NCI-H1105 treated with DMSO at 0.1 percent for 48 hours (cell line): Measurements from ENCODE around the gene OPA3.
"Not testable (repeated sequence)": the region's sequence is repeated elsewhere in the genome, so short reads cannot be mapped to it uniquely, and the experiment has no call there.

ENCODE experiments used
- DNase-seq: peaks from one replicate; lab custom pipeline; 2025; lab: John Stamatoyannopoulos, UW

The OPA3 gene

GRCh38 chr19:45584332-45585157 lies at the start of gene OPA3:
TSS of gene OPA3 (minus strand) at chr19:45584802. CDS start at chr19:45584764, 38 bp downstream.
- DNase-seq, result peak; percentile 99

DNA sequence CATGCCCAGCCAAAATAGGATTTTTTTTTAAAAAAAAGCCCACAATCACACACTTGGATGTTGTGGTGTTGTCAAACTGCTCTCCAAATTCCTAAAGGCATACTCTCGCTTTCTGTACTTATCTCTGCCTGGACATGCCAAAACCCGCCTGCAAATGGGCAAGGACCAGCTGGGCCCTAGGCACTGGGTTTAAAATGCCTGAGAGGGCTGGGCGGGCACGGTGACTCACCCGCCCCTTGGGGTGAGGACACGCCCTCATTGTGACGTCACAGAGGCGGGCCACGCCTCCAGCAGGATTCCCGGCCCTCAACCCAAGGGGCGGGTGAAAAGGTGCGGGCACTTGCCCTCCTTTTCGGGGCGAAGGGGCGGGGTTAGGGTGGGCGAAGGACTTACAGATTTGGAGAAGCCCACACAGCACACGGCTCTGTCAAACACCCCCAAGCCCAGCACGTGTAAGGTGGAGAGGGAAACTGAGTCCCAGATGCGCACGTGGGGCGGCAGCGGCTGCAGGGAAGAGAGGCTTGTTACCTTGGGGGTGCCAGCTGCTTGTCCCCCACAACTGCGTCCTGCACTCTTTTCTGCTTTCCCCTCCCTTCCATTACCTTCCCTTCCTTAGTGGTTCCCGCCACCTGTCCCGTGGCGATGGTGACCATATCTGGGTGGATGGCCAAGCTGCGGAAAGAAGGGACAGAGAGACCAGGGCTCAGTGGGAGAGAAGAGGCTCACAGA lies 48.0 kb upstream of the OPA3 start:
- peak; percentile 87 for DNase-seq

DNA sequence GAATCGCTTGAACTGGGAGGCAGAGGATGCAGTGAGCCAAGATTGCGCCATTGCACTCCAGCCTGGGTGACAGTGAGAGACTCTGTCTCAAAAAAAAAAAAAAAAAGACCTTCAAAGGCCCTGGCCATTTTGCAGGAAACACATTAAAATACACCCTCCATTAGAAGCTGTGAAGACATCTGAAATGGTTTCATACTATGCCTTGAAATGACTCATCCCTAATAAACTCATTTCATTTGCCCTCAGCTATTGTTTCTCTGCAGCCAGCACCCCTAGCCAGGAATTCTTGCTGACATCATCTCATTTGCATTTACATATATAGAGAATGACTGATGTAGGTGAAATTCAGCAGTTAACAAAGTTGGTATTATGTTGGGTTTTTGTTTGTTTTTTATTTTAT lies 45.9 kb upstream of the OPA3 start:
- DNase-seq, result no peak

DNA sequence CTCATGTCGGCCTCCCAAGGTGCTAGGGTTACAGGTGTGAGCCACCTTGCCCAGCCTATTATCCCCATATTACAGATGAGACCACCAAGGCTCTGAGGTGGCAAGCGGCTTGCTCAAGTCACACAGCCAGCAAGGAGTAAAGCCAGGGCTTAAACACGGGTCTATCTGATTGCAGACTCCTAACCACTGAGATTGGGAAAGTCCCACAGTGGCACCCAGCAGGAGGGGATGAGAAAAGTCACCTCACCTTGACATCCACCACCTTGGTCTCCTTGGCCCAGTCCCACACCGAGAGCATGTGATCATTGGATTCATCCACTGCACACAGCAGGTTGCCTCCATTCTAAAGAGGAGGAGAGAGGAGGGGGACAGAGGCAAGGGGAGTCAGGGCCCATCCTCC lies 45.1 kb upstream of the OPA3 start:
- no peak for DNase-seq

DNA sequence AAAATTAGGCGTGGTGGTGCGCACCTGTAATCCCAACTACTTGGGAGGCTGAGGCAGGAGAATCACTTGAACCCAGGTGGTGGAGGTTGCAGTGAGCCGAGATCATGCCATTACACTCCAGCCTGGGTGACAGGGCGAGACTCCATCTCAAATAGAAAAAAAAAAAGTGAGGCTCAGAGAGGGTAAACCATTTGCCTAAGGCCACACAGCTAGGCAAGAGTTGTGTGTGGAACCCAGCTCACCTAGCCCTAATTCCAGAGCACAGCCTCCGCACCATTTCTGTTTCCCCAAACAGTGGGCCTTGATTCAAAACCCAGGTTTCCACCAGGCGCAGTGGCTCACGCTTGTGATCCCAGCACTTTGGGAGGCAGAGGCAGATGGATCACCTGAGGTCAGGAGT lies 43.6 kb upstream of the OPA3 start:
- not testable (repeated sequence) for DNase-seq

DNA sequence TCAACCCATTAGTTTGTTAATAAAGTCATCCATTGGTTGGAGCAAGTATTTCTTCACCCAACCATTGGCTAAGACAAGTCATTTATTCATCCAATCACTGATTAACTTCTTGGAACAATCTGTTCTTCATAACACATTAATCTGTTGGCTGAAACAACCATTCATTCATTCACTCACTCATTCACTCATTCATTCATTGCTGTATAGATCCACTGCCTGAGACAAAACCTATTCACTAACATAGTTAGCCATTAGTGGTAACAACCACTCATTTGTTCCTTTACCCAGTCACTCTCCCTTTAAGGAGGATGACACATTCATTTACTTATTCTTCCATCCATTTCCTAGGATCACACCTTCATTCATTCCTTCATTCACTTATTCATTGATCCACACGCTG lies 39.4 kb upstream of the OPA3 start:
- no peak for DNase-seq

DNA sequence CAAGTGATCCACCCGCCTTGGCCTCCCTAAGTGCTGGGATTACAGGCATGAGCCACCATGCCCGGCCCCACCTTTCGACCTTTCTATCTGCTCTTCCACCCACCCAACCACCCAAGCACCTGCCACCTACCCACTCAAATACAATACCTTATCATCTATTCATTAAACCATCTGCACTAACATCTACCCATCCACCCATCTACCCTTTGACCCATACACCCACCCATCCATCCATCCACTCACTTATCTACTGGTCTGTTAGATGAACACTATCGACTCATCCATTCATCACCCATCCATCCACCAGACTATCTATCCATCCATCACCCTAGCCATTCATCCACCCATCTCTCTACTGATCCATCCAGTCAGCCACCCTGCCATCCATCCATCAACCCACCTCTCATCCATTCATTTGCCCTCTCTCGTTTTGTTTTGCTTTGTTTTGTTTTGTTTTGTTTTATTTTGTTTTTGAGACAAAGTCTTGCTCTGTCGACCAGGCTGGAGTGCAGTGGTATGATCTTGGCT lies 37.4 kb upstream of the OPA3 start:
- DNase-seq, result no peak

GRCh38 chr19:45621389-45621788 lies 36.8 kb upstream of the OPA3 start:
- no peak for DNase-seq

DNA sequence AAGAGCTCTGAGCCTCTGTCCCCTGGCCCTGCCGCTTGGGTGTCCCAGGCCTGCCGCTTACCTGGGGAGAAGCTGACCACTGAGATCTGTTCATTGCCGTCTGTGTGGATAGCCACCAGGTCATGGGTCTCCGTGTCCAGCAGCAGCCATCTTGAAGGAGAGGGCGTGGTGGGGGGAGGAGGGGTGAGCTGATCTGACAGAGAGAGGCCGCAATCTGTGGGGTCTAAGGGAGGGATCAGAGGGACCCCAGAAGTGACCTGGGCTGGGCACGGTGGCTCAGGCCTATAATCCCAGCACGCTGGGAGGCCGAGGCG lies 32.1 kb upstream of the OPA3 start:
- DNase-seq, result no peak

- peak; percentile 24 for DNase-seq
Measured at GRCh38 chr19:45615795-45616703, 31.4 kb upstream of the OPA3 start.

DNA sequence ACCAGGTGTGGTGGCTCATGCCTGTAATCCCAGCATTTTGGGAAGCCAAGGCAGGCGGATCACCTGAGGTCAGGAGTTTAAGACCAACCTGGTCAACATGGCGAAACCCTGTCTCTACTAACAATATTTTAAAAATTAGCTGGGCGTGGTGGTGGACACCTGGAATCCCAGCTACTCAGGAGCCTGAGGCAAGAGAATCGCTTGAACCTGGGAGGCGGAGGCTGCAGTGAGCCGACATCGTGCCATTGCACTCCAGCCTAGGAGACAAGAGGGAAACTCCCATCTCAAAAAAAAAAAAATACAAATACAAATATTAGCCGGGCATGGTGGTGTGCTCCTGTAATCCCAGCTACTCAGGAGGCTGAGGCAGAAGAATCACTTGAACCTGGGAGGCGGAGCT lies 30.5 kb upstream of the OPA3 start:
- DNase-seq, result not testable (repeated sequence)

DNA sequence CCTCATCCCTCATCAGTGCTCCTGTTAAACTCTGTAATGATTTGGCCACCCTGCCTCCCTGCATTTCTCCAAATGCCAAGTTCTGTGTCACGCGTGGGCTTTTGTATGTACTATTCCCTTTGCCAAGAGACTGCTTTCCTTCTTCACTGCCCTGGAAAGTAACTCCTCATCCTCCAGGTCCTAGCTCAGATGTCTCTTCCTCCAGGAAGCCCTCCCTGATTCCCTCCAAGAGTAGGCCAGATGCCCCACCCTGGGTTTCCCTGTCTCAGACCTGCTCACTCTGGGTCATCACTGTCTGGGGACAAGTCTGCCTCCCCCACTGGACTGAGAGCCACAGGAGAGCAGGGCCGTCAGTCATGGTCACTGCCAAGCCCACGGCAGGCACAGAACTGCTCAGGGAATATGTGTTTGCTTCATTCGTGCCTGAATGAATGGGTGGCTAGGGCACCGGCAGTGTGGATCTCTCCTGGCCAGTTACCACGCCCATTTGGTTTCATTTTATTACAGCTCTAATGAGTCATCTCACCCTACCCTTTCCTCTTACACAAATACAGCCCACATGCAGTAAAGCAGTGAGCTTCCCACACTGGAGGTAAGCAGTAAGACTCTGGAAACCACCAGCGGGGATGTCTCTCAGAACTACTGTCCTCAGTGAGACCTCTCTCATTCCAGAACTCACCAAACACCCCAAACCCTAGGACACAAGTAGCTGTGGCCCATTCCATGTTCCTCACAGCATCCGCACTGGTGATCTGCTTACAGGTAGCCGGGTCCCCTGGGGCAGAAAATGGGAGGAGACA lies 29.5 kb upstream of the OPA3 start:
- no peak for DNase-seq

- DNase-seq, result no peak
Measured at GRCh38 chr19:45608948-45609347, 24.3 kb upstream of the OPA3 start.

- peak; percentile 56 for DNase-seq
Measured at GRCh38 chr19:45607071-45608029, 22.7 kb upstream of the OPA3 start.

GRCh38 chr19:45601524-45602374 lies 17.1 kb upstream of the OPA3 start, which contains the start of gene GPR4:
TSS of gene GPR4 (minus strand) at chr19:45602212. CDS start at chr19:45591866, 10,346 bp downstream.
- peak; percentile 16 for DNase-seq

DNA sequence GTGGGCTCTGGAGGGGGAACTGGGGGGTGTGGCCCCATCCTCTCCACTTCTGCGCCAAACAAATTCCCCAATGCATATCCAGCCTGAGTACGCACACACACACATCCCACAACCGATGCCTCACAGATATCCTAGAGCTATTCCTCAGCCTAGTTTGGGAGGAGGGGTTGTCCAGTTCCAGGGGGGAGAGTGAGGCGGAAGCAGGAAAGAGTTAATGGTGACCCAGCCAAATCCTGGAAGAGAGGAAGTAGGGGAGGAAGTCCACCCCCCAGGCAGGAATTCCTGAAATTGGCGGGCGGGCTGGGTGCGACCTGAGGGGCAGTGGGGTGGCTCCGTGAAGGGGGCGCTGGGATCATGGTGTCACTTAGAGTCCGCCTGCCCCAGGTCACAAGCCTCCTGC lies 16.5 kb upstream of the OPA3 start:
- no peak for DNase-seq

GRCh38 chr19:45600340-45600885 lies 15.8 kb upstream of the OPA3 start:
- DNase-seq, result no peak

DNA sequence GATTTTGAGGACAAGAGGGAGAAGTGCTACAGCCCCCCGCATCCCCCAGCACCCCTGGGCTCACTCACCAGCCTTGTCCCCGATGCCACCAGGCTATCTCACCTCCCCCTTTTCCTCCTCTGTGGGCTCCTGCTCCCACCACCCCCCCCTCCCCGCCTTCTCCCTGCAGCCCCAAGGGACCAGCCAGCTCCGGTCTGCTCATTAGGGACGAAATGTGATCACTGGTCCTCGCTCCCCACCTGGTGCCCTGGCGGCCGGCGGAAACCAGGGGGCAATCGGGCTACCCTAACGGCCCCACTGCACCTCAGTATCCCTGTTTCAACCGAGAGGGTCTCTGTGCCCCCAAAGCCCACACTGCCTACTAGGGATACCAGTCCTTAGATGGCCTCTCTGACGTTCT lies 14.7 kb upstream of the OPA3 start:
- no peak for DNase-seq
